ENCODE measurements around the gene FDX1.

The FDX1 gene

DNA sequence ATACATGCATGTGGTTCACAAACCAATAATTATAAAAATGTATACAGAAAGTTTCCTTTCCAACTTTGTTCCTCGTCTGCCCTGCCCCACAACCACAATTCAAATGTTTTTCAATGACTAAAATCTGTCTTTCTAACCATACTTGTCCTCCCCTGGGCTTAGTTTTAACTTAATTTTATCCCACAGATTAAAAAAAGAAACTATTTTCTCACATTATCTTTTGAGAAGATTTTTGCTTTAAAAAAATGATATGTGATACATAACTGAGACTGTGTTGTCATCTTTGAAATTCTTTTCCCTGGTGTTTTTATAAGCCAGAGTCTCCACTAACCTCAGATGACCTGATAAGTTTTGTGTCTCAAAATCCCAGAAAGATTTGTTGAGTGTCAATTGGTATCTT, 79.0 kb downstream of the FDX1 start:
- DNase-seq (ENCODE audit: low read depth) = no peak
- TF ChIP-seq, protein P1, sequence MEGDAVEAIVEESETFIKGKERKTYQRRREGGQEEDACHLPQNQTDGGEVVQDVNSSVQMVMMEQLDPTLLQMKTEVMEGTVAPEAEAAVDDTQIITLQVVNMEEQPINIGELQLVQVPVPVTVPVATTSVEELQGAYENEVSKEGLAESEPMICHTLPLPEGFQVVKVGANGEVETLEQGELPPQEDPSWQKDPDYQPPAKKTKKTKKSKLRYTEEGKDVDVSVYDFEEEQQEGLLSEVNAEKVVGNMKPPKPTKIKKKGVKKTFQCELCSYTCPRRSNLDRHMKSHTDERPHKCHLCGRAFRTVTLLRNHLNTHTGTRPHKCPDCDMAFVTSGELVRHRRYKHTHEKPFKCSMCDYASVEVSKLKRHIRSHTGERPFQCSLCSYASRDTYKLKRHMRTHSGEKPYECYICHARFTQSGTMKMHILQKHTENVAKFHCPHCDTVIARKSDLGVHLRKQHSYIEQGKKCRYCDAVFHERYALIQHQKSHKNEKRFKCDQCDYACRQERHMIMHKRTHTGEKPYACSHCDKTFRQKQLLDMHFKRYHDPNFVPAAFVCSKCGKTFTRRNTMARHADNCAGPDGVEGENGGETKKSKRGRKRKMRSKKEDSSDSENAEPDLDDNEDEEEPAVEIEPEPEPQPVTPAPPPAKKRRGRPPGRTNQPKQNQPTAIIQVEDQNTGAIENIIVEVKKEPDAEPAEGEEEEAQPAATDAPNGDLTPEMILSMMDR (conservative IDR thresholded peaks at IDR 0.05; ENCODE audit: control insufficient read depth, insufficient read depth, low read depth, low read length) = no peak
- H3K4me3 ChIP-seq (ENCODE audit: control insufficient read depth, low read depth, low read length) = no peak overlapping the region

DNA sequence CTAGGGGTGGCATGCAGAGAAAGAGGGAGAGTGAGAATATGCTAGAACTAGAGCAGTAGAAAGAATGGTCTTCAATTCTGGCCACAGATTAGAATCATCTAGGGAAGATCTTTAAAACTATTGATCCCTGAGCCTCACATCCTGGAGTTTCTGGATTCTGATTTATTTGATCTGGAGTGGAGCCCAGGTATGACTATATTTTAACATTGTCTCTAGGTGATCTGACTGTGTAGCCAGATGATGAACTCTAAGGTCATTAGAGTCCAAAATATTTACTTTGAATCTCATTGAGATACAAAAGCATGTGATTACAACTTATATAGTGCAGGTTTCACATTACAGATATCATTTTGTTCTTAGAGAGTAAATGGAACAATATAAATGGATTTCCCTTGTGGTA, 79.7 kb downstream of the FDX1 start:
- no peak for DNase-seq (ENCODE audit: low read depth)
- TF ChIP-seq, protein P1 (conservative IDR thresholded peaks at IDR 0.05; ENCODE audit: control insufficient read depth, insufficient read depth, low read depth, low read length) = no peak
- H3K4me3 ChIP-seq (ENCODE audit: control insufficient read depth, low read depth, low read length) = no peak overlapping the region

DNA sequence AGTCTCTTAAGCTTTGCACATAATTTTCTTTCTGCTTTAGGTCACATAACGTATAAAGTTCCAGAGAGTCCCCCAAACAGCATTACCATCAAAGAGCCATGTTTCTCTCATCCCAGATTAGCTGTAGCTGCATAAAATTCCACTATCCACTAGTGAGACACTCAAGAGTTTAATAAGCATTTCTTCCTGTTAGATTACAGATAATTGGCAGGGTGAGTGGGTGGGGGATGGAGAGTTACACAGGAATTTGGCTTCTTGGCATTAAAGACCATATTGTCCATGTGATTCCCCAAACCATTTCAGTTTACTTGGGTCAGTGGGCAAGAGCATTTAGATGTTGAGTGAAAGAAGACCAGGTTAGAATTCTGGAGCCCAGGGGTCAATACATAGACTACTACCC, 82.3 kb downstream of the FDX1 start:
- no peak overlapping the region for H3K4me3 ChIP-seq (ENCODE audit: control insufficient read depth, low read depth, low read length)
- no peak for DNase-seq (ENCODE audit: low read depth)
- TF ChIP-seq, protein P1 (conservative IDR thresholded peaks at IDR 0.05; ENCODE audit: control insufficient read depth, insufficient read depth, low read depth, low read length) = no peak

DNA sequence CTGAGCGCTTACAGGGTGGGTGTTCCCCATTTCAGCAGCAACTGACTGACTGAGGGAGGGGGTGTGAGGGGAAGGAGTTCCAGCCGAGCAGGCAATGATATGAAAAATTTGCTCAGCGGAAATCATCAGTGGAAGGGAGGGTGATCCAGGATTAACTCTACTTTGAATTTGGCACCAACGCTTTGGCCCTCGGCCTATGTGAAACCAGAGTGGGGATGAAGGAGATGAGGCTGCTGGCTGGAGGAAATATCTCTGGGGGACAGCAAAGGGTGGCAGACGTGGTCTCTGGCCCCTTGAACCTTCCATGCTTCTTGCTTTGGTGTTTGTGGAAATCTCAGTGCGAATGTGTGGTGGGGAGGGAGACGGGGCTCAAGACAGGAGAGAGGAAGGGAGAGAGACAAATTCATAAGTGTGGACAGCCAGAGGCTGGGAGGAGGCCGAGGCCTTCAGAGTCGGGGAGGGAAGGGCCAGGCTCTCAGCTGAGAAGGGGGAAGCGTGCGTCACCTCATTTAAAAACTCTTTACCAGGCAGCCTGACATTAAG, 83.6 kb downstream of the FDX1 start:
- H3K4me3 ChIP-seq (ENCODE audit: control insufficient read depth, low read depth, low read length) = no peak overlapping the region
- no peak for DNase-seq (ENCODE audit: low read depth)
- TF ChIP-seq, protein P1 (conservative IDR thresholded peaks at IDR 0.05; ENCODE audit: control insufficient read depth, insufficient read depth, low read depth, low read length) = no peak

DNA sequence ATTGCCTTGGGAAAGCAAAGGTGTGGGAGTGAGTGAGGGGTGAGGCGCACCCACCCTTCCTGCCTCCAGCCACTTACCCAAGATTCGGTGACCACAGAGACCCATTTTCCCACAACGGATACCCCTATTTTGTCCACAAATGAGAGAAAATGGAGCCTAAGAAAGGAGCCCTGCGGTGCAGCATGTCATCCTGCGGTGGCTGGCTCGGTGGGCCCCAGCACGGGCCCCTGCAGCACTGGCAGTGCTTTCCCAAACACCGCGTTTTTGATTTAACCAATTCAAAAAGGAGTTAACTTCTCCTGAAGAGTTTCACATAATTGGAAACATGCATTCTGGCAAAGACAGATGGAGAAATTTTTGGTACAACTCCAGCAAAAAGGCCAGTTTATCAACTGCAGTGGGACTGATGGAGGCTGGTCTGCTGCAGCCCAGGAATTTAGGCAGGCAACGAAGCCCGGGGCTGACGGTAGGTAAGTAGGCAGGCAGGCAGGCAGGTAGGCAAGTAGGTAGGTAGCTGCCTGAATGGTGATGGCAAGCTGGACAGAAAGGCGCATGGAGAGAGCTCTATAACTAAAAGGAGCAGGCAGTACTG, 84.2 kb downstream of the FDX1 start:
- DNase-seq (ENCODE audit: low read depth) = peak; percentile 67
- TF ChIP-seq, protein P1 (conservative IDR thresholded peaks at IDR 0.05; ENCODE audit: control insufficient read depth, insufficient read depth, low read depth, low read length) = no peak

More for the DNA sequence above, 84.2 kb downstream of the FDX1 start:
- H3K4me3 ChIP-seq (ENCODE audit: control insufficient read depth, low read depth, low read length) = no peak overlapping the region

Data from fibroblast of mammary gland (primary cell).